MCF 10A (cell line): ENCODE results near the gene TBRG4. TPM values are rescaled to one million over a fixed set of nuclear protein-coding genes. Genes with fewer than 3 reads are reported as not detected.

ENCODE experiments used
- BruUV-seq: library from RNA; stranded (reverse); fragments of 400-500 nt; replicated peaks from 2 replicates; lab custom pipeline; 2021; lab: Mats Ljungman, UMichigan
- CTCF ChIA-PET: fragments of 300-600 bp; sonication (Branson Sonifier 250); formaldehyde crosslinking; extraction: SDS; loops from one replicate; lab custom pipeline; 2021; ENCODE audit warnings: antibody characterized with exemption, inconsistent platforms; lab: Yijun Ruan, JAX
- POLR2A ChIA-PET: fragments of 300-600, 350-650 bp; sonication (Branson Sonifier 250); formaldehyde crosslinking; extraction: SDS; loops from one replicate; lab custom pipeline; 2020; ENCODE audit warnings: antibody characterized with exemption, inconsistent platforms; lab: Yijun Ruan, JAX
- DNase-seq: peaks from one replicate; pipeline ENCODE4 v3.0.0-alpha.2; 2018; ENCODE audit not compliant: unreplicated experiment
- H3K27ac Mint-ChIP-seq: one replicate; pipeline ENCODE4 v1.8.0; 2022; ENCODE audit warnings: mild to moderate bottlenecking, low read depth, mixed read lengths; ENCODE audit not compliant: unreplicated experiment
- H3K27me3 Mint-ChIP-seq: one replicate; pipeline ENCODE4 v1.8.0; 2022; ENCODE audit warnings: mixed read lengths; ENCODE audit not compliant: insufficient read depth, unreplicated experiment
- H3K36me3 Mint-ChIP-seq: one replicate; pipeline ENCODE4 v1.8.0; 2022; ENCODE audit warnings: mild to moderate bottlenecking, moderate library complexity, mixed read lengths; ENCODE audit not compliant: insufficient read depth, unreplicated experiment
- H3K4me1 Mint-ChIP-seq: one replicate; pipeline ENCODE4 v1.8.0; 2022; ENCODE audit warnings: mixed read lengths; ENCODE audit not compliant: insufficient read depth, unreplicated experiment
- H3K4me3 Mint-ChIP-seq: one replicate; pipeline ENCODE4 v1.8.0; 2022; ENCODE audit warnings: mild to moderate bottlenecking, moderate library complexity, mixed read lengths; ENCODE audit not compliant: unreplicated experiment
- H3K9me3 Mint-ChIP-seq: one replicate; pipeline ENCODE4 v1.8.0; 2022; ENCODE audit warnings: mixed read lengths; ENCODE audit not compliant: unreplicated experiment
- intact Hi-C: fragments of 100-400 bp; cut with micrococcal nuclease; formaldehyde crosslinking; loops from 2 replicates; pipeline ENCODE4 v1.14.1; 2022
- total RNA-seq: library from RNA; stranded (reverse); gene quantifications from 2 replicates; pipeline ENCODE4 v1.2.3, GENCODE V29; 2022
- TF ChIP-seq, protein P1 (sequence below): fragments of 200-600 bp; IDR thresholded peaks from one replicate; pipeline ENCODE4 v1.8.0; 2022; ENCODE audit warnings: antibody characterized with exemption, mild to moderate bottlenecking; ENCODE audit not compliant: unreplicated experiment

The TBRG4 gene
- total RNA-seq, 1 experiment from 2014 or later = 85.7 TPM

GRCh38 chr7:45050198-45050597, 61.3 kb downstream of the TBRG4 start:
- H3K4me3 Mint-ChIP-seq = no peak overlapping the region
- TF ChIP-seq, protein P1, sequence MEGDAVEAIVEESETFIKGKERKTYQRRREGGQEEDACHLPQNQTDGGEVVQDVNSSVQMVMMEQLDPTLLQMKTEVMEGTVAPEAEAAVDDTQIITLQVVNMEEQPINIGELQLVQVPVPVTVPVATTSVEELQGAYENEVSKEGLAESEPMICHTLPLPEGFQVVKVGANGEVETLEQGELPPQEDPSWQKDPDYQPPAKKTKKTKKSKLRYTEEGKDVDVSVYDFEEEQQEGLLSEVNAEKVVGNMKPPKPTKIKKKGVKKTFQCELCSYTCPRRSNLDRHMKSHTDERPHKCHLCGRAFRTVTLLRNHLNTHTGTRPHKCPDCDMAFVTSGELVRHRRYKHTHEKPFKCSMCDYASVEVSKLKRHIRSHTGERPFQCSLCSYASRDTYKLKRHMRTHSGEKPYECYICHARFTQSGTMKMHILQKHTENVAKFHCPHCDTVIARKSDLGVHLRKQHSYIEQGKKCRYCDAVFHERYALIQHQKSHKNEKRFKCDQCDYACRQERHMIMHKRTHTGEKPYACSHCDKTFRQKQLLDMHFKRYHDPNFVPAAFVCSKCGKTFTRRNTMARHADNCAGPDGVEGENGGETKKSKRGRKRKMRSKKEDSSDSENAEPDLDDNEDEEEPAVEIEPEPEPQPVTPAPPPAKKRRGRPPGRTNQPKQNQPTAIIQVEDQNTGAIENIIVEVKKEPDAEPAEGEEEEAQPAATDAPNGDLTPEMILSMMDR = no peak

More at GRCh38 chr7:45050198-45050597, 61.3 kb downstream of the TBRG4 start:
- intact Hi-C loops = no loop called here
- H3K36me3 Mint-ChIP-seq = peaks cover 18% of the 10 kb centered on the region
- no TSS peak for BruUV-seq
- no peak for DNase-seq
- H3K27ac Mint-ChIP-seq = no peak overlapping the region
- H3K4me1 Mint-ChIP-seq = no peaks in the 10 kb centered on the region
- no peaks in the 10 kb centered on the region for H3K27me3 Mint-ChIP-seq
- no peaks in the 10 kb centered on the region for H3K9me3 Mint-ChIP-seq
- ChIA-PET POLR2A (interaction anchor here (1.1 kb wide), 1 partner anchor 13 kb away, joined by 3 read pairs; no protein-coding TSS in a partner anchor), CTCF (no interaction called here)

Other genes with a start within 250 kb of the TBRG4 start
- 21.3 and 27.9 TPM in 2 replicates for gene PURB, start 226.2 kb downstream of the TBRG4 start, total RNA-seq
- gene MYO1G, start 132.7 kb downstream of the TBRG4 start, total RNA-seq = 0.14 and 0.15 TPM in 2 replicates
- 35.1 and 36.2 TPM in 2 replicates for gene CCM2, start 111.5 kb downstream of the TBRG4 start, total RNA-seq
- not detected in 2 replicates for gene NACAD, start 22.7 kb downstream of the TBRG4 start, total RNA-seq
- not detected in 2 replicates for gene RAMP3, start 46.1 kb upstream of the TBRG4 start, total RNA-seq